ENCODE results near the gene FAM111B.

Gene FAM111B

DNA sequence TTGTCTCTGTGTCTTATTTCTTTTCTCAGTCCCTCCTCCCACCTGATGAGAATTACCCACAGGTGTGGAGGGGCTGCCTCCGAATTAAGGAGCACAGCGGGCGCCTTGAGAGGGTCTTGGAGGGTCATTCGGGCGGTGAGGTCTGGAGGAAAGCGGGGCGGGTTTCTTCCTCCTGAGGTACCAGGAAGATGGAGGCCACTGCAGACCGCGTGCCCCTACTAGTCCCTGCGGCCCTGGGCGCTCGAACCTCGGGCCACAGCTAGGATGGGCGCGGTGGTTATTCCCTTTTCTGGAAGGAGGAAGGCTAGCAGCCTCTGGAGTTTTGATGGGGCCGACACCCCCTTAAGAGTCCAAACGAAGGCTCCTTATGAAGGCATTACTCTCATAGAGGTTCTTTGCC lies 30.2 kb downstream of the FAM111B start:
- no peak overlapping the region for H3K4me3 ChIP-seq (ENCODE audit: low read depth, low read length)
- H3K9me3 ChIP-seq (ENCODE audit: control insufficient read depth, insufficient read depth, low read depth, low read length), result no peaks in the 10 kb centered on the region
- H3K4me1 ChIP-seq (ENCODE audit: control insufficient read depth, insufficient read depth, low read length), result no peaks in the 10 kb centered on the region
- CTCF ChIA-PET, result interaction anchor here (0.5 to 1.1 kb wide), 3 partner anchors 21 to 561 kb away, joined by 3 read pairs; no protein-coding TSS in a partner anchor
- TF ChIP-seq SCRT1 (tag by site-specific recombination; IDR thresholded peaks at IDR 0.05; ENCODE audit: borderline replicate concordance) (no peak), ZNF175 (tag by site-specific recombination; IDR thresholded peaks at IDR 0.05) (no peak), SP3 (tag by site-specific recombination; IDR thresholded peaks at IDR 0.05) (no peak), SETDB1 (IDR thresholded peaks at IDR 0.05; ENCODE audit: insufficient read length, low read length) (no peak), ZNF585B (tag by site-specific recombination; IDR thresholded peaks at IDR 0.05) (no peak), ZFP69B (tag by site-specific recombination; IDR thresholded peaks at IDR 0.05) (no peak)
- TF ChIP-seq, protein P1, sequence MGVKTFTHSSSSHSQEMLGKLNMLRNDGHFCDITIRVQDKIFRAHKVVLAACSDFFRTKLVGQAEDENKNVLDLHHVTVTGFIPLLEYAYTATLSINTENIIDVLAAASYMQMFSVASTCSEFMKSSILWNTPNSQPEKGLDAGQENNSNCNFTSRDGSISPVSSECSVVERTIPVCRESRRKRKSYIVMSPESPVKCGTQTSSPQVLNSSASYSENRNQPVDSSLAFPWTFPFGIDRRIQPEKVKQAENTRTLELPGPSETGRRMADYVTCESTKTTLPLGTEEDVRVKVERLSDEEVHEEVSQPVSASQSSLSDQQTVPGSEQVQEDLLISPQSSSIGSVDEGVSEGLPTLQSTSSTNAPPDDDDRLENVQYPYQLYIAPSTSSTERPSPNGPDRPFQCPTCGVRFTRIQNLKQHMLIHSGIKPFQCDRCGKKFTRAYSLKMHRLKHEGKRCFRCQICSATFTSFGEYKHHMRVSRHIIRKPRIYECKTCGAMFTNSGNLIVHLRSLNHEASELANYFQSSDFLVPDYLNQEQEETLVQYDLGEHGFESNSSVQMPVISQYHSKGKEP (tag by site-specific recombination; IDR thresholded peaks at IDR 0.05), result no peak
- TF ChIP-seq, protein P2, sequence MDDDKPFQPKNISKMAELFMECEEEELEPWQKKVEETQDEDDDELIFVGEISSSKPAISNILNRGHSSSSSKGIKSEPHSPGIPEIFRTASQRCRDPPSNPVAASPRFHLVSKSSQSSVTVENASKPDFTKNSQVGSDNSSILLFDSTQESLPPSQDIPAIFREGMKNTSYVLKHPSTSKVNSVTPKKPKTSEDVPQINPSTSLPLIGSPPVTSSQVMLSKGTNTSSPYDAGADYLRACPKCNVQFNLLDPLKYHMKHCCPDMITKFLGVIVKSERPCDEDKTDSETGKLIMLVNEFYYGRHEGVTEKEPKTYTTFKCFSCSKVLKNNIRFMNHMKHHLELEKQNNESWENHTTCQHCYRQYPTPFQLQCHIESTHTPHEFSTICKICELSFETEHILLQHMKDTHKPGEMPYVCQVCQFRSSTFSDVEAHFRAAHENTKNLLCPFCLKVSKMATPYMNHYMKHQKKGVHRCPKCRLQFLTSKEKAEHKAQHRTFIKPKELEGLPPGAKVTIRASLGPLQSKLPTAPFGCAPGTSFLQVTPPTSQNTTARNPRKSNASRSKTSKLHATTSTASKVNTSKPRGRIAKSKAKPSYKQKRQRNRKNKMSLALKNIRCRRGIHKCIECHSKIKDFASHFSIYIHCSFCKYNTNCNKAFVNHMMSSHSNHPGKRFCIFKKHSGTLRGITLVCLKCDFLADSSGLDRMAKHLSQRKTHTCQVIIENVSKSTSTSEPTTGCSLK (tag by site-specific recombination; IDR thresholded peaks at IDR 0.05), result no peak
- TF ChIP-seq, protein P3, sequence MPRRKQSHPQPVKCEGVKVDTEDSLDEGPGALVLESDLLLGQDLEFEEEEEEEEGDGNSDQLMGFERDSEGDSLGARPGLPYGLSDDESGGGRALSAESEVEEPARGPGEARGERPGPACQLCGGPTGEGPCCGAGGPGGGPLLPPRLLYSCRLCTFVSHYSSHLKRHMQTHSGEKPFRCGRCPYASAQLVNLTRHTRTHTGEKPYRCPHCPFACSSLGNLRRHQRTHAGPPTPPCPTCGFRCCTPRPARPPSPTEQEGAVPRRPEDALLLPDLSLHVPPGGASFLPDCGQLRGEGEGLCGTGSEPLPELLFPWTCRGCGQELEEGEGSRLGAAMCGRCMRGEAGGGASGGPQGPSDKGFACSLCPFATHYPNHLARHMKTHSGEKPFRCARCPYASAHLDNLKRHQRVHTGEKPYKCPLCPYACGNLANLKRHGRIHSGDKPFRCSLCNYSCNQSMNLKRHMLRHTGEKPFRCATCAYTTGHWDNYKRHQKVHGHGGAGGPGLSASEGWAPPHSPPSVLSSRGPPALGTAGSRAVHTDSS (tag by site-specific recombination; IDR thresholded peaks at IDR 0.05), result no peak
- TF ChIP-seq, protein P4, sequence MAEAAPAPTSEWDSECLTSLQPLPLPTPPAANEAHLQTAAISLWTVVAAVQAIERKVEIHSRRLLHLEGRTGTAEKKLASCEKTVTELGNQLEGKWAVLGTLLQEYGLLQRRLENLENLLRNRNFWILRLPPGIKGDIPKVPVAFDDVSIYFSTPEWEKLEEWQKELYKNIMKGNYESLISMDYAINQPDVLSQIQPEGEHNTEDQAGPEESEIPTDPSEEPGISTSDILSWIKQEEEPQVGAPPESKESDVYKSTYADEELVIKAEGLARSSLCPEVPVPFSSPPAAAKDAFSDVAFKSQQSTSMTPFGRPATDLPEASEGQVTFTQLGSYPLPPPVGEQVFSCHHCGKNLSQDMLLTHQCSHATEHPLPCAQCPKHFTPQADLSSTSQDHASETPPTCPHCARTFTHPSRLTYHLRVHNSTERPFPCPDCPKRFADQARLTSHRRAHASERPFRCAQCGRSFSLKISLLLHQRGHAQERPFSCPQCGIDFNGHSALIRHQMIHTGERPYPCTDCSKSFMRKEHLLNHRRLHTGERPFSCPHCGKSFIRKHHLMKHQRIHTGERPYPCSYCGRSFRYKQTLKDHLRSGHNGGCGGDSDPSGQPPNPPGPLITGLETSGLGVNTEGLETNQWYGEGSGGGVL (tag by site-specific recombination; IDR thresholded peaks at IDR 0.05), result no peak
- TF ChIP-seq, protein P5, sequence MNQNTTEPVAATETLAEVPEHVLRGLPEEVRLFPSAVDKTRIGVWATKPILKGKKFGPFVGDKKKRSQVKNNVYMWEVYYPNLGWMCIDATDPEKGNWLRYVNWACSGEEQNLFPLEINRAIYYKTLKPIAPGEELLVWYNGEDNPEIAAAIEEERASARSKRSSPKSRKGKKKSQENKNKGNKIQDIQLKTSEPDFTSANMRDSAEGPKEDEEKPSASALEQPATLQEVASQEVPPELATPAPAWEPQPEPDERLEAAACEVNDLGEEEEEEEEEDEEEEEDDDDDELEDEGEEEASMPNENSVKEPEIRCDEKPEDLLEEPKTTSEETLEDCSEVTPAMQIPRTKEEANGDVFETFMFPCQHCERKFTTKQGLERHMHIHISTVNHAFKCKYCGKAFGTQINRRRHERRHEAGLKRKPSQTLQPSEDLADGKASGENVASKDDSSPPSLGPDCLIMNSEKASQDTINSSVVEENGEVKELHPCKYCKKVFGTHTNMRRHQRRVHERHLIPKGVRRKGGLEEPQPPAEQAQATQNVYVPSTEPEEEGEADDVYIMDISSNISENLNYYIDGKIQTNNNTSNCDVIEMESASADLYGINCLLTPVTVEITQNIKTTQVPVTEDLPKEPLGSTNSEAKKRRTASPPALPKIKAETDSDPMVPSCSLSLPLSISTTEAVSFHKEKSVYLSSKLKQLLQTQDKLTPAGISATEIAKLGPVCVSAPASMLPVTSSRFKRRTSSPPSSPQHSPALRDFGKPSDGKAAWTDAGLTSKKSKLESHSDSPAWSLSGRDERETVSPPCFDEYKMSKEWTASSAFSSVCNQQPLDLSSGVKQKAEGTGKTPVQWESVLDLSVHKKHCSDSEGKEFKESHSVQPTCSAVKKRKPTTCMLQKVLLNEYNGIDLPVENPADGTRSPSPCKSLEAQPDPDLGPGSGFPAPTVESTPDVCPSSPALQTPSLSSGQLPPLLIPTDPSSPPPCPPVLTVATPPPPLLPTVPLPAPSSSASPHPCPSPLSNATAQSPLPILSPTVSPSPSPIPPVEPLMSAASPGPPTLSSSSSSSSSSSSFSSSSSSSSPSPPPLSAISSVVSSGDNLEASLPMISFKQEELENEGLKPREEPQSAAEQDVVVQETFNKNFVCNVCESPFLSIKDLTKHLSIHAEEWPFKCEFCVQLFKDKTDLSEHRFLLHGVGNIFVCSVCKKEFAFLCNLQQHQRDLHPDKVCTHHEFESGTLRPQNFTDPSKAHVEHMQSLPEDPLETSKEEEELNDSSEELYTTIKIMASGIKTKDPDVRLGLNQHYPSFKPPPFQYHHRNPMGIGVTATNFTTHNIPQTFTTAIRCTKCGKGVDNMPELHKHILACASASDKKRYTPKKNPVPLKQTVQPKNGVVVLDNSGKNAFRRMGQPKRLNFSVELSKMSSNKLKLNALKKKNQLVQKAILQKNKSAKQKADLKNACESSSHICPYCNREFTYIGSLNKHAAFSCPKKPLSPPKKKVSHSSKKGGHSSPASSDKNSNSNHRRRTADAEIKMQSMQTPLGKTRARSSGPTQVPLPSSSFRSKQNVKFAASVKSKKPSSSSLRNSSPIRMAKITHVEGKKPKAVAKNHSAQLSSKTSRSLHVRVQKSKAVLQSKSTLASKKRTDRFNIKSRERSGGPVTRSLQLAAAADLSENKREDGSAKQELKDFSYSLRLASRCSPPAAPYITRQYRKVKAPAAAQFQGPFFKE (tag by site-specific recombination; IDR thresholded peaks at IDR 0.05; ENCODE audit: borderline replicate concordance), result no peak
- H3K27ac ChIP-seq (ENCODE audit: extremely low read depth, low read depth, low read length), result no peak overlapping the region
- POLR2A ChIA-PET, result no interaction called here
- H3K36me3 ChIP-seq (ENCODE audit: control insufficient read depth in 2 of 2, insufficient read depth in 1 of 2, low read length in 2 of 2), result peaks cover 0 to 4% of the 10 kb centered on the region in 2 experiments; a peak in 1 of 3 replicates

All from HEK293 (cell line).